ENCODE measurements around the gene NKX2-3. TPM values are rescaled to one million over a fixed set of nuclear protein-coding genes. Genes with fewer than 3 reads are reported as not detected.

Gene NKX2-3
- total RNA-seq, 1 donor from 2014 or later, result not detected

- DNase-seq, result no peak
- ATAC-seq (ENCODE audit: poor library complexity), result no peak
- intact Hi-C loops (cut with DNase I), result no loop called here
These were observed 29.9 kb downstream of the NKX2-3 start for GRCh38 chr10:99562631-99563030.

GRCh38 chr10:99564361-99564760 is 31.6 kb downstream of the NKX2-3 start:
- intact Hi-C loops (cut with DNase I), result no loop called here
- ATAC-seq (ENCODE audit: poor library complexity), result no peak
- no peak for DNase-seq

GRCh38 chr10:99565166-99565565 is 32.4 kb downstream of the NKX2-3 start:
- no peak for DNase-seq
- no peak for ATAC-seq (ENCODE audit: poor library complexity)
- intact Hi-C loops (cut with DNase I), result no loop called here

- intact Hi-C loops (cut with DNase I), result no loop called here
- DNase-seq, result no peak
- ATAC-seq (ENCODE audit: poor library complexity), result no peak
These were observed 36.7 kb downstream of the NKX2-3 start for GRCh38 chr10:99569253-99569939.

- ATAC-seq (ENCODE audit: poor library complexity) (no peak), DNase-seq (no peak)
- intact Hi-C loops (cut with DNase I), result no loop called here
These were observed 37.2 kb downstream of the NKX2-3 start for GRCh38 chr10:99569961-99570360.

- DNase-seq (no peak), ATAC-seq (ENCODE audit: poor library complexity) (no peak)
- intact Hi-C loops (cut with DNase I), result no loop called here
These were observed 39.1 kb downstream of the NKX2-3 start for GRCh38 chr10:99571816-99572215.

- no peak for DNase-seq
- no peak for ATAC-seq (ENCODE audit: poor library complexity)
- intact Hi-C loops (cut with DNase I), result no loop called here
These were observed 41.0 kb downstream of the NKX2-3 start for GRCh38 chr10:99573790-99574189.

- ATAC-seq (ENCODE audit: poor library complexity) (no peak), DNase-seq (no peak)
- intact Hi-C loops (cut with DNase I), result no loop called here
These were observed 47.2 kb downstream of the NKX2-3 start for GRCh38 chr10:99579971-99580370.

- ATAC-seq (ENCODE audit: poor library complexity), result no peak
- intact Hi-C loops (cut with DNase I), result no loop called here
These were observed 49.6 kb downstream of the NKX2-3 start for GRCh38 chr10:99582255-99582770.

GRCh38 chr10:99583687-99584086 is 50.9 kb downstream of the NKX2-3 start:
- ATAC-seq (ENCODE audit: poor library complexity) (no peak), DNase-seq (no peak)
- intact Hi-C loops (cut with DNase I), result no loop called here

More at GRCh38 chr10:99582255-99582770, 49.6 kb downstream of the NKX2-3 start:
- DNase-seq, result no peak

Other genes with a start within 250 kb of the NKX2-3 start
- 0.13 TPM for gene CNNM1, start 203.6 kb upstream of the NKX2-3 start, total RNA-seq
- gene GOT1, start 102.3 kb upstream of the NKX2-3 start, total RNA-seq, result 516 TPM
- 40.9 TPM for gene SLC25A28, start 87.5 kb downstream of the NKX2-3 start, total RNA-seq
- 1.5 TPM for gene ENTPD7, start 126.6 kb downstream of the NKX2-3 start, total RNA-seq
- gene COX15, start 199.2 kb downstream of the NKX2-3 start, total RNA-seq, result 32.4 TPM
- gene CUTC, start 199.3 kb downstream of the NKX2-3 start, total RNA-seq, result 37.2 TPM
- 0.67 TPM for gene ABCC2, start 249.7 kb downstream of the NKX2-3 start, total RNA-seq

Data from Right ventricle myocardium superior (tissue), 1 donor.